NCI-H748 treated with DMSO at 0.1 percent for 48 hours (cell line): ENCODE results near the gene WNT9A.

Experiments
- DNase-seq: peaks from one replicate; lab custom pipeline; 2025; lab: John Stamatoyannopoulos, UW

WNT9A gene

DNA sequence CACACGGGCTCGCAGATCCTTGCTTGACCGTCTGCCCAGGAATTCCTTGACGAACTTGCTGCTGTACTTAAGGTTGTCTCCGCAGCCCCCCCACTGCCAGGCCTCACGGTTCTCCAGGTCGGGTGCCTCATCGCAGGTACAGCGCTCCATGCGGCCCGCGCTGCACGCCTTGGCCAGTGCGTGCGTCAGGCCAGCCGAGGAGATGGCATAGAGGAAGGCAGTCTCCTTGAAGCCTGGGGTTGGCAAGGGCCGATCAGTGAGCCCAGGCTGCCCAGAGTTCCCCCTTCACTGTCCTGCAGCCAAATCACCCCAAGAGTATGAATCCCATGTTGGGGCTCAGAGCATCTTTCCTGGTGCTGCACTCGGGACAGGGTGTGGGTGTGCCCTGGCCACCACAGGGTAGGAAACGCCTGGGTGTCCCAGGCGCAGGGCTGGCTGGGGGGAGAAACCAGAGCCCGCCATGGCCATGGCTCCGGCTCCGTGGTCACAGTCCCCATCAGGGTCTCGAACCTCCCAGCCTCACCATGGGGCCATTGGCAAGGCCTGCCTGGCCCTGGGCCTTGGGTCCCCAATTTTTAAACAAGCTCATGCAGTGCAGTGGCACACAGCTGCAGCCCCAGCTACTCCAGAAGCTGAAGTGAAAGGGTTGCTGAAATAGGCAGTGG lies 23.4 kb downstream of the WNT9A start:
- no peak for DNase-seq

DNA sequence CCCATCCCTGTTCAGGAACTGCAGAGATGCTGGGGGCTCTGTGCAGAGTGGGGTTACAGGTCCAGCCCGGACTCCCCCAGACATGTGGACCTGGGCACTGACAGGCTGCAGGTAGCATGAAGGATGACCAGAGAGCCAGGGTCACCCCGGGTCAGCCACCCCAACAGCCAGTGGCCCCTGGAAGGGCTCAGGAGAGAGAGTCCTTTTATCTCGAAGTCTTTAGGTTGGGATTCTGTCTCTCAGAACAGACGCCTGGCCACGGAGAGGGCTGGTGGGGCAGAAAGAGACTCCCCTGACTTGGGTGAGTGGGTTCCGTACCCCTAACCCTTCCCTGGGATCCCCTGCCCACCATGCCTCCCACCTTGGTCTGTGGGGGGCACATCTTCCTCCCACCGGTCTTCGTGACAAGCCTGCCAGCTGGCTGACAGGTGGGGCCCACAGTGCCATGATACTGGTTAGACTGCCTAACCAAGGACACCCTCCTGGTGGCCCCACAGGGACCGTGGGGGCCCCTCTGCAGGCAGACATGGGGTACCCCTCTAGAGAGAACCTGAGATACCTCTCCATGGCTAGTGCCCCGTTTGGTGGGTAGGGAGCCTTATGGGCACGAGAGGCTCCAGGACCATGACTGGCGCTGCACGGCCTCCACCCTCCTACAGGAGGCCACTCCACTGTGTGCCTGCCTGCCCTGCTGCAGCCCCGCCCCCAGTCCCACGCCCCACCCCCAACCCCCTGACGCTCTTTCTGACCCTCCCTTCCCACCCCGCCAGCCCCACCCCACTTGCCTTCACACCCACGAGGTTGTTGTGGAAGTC lies 24.2 kb downstream of the WNT9A start:
- DNase-seq, result no peak

DNA sequence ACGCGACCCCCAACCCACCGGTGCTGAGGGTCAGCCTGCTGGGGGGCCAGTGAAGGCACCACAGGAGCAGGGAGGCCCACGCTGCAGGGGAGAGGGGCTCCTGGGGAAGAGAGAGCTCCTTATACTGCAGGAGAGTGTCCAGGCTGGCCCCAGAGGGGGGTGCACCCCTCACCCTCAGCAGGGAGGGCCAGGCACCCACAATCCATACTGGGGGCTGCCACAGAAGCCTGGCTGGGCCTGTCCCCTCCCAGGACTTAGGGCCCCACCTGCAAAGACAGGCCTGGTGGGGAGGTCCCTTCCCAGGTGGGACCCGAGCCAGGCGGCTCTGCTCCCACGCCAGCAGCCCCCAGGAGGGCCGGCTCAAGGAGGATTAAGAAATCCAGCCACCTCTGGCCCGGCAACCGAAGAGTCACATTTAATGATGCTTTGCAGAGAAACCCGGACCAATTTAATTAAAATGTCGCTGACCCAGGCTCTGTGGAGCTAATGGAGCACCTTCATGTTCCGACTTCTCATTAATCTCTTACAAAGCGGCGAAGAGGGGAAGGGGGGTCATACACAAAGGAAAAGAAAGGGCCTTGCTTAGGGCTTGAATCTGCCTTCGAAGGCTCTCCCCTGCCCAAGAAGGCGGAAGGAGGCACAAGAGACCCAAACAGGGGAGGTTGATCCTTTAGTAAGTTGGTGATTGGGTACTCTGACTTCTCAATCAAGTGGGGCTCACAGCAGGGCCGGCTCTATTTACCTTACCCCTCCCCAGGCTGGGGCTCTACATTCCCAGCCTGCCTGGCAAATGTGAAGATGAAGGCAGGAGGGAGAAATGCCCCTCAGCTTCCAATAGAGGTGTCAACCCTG lies 25.0 kb downstream of the WNT9A start:
- DNase-seq, result no peak

DNA sequence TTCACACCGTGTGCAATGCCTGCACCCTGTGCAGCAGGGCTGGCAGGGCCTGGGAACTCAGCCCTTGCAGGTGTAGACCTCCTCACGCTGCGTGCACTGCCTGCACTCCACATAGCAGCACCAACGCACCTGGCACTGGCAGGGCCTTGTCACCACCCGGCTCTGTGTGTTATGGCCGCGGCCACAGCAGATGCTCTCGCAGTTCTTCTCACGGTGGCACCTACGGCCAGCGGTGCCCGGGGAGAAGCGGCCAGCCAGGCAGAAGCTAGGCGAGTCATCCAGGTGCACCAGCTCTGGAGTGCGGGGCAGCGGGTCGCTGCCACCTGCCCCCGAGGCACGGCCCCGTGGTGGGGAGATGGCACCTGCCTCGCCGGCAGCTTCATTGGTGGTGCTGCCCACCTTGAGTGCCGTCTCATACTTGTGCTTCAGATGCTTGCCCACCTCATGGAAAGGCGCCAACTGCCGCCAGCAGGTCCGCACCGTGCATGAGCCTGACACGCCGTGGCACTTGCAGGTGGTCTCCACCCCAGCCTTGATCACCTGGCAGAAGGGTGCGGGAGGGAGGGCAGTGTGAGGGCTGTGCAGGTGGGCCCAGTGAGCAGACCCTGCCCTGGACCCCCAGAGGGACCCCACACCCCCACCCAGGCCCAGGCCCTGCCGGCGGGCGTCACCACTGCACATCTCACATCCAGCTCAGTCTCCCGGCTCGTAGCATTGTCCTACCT lies 26.1 kb downstream of the WNT9A start:
- DNase-seq, result no peak

DNA sequence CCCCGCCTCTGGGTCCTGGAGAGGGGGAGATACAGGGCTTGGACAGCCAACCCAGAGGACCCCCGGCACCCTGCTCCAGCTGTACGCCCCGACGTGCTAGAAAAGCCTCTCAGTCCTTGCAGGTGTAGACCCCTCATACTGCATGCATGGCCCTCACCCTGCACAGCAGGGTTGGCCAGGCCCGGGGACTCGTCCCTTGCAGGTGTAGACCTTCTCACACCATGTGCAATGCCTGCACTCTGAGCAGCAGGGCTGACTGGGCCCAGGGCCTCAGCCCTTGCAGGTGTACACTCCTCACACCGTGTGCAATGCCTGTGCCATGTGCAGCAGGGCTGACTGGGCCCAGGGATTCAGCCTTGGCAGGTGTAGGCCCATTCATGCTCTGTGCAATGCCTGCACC lies 26.8 kb downstream of the WNT9A start:
- no peak for DNase-seq

DNA sequence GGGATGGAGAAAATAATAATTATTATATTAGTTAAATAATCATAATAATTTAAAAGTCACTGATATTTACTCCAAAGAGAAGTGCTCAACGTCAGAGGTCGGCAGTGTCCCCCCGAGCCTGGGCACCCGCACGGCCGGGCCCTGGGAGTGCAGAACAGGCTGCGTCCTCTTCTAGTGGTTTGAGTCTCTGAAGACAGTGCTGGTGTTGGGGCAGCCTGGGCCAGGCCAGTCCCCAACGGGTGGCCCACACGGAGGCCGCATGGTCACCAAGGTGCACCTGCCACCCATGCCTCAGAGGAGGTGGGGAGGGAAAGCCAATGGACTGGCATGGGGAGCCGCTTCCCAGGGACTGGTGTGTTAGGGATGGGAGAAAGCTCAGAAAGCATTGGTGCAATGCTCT lies 27.3 kb downstream of the WNT9A start:
- DNase-seq, result no peak

DNA sequence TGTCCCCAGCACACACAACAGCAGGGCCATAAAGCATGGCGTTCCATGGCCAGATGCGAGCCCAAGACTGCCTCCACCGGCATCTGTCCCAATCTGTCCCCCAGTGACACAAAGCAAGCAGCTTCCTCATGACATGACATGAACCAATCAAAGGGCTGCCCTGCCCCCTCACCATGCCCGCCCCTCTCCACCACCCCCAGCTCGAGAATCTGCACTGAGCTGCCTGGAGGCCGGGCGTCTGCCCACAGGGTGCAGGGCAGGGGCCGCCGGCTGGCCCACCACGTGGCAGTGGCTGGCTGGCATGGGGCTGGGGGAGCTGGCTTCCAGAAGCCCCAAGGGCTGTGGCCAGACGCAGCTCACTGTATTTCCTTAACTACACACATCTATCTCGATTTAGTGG lies 27.8 kb downstream of the WNT9A start:
- no peak for DNase-seq

DNA sequence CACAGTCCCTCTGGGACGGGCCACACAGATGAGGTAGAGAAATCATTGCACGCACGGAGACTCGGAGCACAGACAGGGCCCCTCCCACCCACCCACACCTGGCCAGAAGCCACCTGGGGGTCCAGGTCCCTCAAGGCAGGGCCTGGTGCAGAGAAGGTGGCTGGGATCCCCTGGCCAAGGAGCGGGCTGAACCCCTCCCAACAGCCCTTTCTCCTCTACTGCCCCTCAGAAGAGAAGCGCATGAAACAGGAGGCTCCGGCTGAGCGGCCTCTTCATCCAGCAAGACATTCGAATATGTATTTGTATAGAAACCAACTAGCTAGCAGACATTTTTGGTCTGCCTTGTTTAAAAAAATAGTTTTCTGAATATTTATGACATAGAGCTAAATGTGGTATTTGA lies 29.0 kb downstream of the WNT9A start:
- DNase-seq, result no peak

DNA sequence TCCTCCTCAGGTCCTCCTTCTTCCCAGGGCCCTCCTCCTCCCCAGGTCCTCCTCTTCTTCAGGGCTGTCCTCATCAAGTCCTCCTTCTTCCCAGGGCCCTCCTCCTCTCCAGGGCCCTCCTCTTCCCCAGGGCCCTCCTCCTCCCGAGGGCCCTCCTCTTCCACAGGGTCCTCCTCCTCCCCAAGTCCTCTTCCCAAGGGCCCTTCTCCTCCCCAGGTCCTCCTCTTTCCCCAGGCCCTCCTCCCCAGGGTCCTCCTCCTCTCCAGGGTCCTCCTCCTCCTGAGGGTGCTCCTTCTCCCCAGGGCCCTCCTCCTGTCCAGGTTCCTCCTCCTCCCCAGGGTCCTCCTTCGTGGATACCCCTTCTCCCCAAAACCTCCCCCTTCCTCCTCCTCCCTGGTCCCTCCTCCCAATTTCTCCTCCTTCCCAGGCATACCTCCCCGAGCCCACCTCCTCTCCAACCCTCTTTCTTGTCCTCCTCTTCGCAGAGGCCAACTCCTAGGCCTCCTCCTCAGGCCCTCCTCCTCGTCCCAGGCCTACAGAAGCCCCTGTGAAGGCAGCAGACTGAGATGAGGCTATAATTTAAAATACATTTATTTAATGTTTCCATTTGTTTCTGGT lies 29.5 kb downstream of the WNT9A start:
- no peak for DNase-seq

DNA sequence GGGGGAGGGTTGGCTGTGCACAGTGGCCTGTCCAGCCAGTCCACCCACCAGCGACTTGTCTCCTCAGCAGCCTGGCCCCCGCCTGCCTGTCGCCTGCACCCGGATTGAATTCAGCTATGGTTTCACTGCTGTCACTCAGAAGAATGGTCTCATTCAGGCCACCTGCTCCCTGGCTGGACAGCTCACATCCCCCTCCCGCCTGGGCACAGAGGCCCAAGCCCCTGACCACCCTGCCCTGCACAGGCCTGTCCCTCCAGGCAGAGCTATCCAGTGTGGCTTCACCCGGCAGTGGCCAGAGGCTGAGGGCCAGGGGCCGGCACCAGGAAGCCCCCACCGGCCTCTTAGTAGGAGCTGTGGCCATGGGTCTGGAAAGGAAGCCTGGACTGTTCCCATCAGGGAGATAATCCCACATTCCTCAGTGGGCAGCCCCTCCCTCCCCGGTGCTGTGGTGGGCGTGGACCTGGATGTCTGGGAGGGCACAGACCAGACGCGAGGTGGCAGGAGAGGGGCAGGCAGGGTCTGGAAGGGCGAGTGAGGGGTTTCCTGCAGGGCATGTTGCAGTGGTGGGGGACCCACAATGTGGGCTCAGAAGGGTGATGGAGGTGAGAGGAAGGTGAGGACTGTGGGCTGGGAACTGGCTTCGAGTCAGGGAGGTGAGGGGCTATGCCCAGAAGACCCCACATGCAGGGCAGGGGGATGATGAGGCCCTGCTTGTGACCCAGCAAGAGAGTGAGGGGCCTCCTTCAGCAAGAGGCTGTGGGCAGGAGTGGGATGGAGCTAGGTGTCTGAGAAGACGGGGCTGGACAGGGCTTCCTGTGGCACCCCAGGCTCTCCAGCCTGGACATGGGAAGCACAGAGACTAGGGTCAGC lies 30.4 kb downstream of the WNT9A start:
- DNase-seq, result no peak

DNA sequence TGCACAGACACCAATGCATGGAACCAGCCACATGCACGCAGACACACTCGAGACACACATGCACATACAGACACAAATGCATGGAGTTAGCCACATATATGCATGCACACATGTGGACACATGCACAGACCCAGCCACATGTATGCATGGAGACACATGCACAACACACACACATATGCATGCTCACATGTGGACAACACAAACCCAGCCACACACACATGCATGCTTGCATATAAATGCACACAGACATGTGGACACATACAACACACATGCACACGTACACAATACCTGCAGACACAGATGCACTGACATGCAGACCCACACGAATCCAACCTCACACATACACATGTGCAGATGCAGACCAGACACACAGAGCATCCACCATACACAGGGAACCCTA lies 31.1 kb downstream of the WNT9A start:
- no peak for DNase-seq

DNA sequence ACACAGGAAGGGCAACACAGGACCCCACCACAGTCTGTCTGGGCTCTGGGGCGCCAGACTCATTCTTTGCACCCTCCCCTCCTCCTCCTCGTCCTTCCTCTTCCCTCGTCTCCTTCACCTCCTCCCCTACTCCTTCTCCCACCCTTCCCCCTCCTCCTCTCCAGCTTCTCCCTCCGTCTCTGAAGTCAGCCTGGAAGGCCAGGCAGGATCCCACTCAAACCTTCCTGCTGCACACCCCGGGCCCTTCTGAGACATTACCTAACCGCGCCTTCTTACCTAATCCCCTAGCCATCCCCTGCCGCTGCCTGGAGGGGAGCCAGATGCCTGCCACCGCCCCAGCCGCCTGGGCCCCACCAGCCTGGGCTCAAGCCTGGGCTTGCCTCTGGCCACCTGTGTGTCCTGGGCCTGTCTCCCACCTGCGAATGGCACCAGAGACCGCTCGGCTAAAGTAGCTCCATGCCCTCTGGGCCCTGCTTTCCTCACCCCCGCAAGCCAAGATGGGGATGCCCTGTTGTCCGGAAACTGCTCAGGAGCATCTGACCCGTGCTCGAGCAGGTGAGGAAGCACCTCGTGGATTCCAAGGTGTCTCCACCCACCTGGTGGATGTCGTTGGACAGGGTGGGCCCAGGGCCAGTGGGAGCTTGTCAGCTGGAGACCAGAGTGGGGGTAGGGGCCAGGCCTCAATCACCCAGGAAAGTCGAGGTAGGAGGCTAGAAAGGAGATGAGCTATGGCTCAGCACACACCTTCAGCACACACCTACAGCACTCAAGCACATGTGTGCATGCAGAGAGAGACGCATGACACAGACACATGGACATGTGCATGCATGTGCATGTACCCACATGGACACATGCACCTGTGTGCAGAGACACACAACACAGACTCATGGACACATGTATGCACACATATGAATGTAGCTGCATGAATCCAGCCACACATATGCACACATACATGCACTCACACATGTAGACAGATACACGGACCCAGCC lies 31.9 kb downstream of the WNT9A start:
- DNase-seq, result no peak

DNA sequence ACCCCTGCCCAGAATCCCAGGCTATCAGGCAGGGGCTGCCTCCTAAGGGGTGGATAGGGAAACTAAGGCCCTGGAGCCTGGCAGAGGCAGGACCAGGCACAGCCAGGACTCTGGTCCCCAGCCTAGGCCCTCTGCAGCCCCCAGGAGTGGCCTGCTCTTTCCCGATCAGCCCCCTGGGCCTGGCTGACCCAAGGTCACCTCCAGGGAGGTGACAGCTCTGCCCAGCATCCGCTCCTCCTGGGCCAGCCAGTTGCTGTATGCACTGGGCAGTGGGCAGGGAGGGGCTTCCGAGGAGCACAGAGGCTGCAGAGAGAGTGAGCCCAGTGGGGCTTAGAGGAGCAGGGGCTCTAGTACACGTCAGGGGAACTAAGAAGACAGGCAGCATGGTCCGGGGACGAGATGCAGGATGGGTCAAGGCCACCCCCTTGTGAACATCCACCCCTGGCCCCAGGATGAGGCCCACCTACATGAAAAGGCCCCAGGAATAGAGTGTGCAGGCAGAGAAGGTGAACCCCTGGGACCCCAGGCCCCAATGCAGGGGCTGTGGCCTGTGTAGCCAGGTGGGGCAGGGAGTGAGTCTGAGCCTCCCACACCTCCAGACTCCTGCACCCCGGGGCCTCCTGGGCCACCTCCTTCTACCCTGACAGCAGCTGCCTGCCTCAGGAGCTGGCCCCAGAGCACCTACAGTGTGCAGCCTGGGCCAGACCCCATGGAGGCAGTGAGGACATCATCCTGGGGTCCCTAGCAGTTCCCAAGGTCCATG lies 32.8 kb downstream of the WNT9A start:
- no peak for DNase-seq

DNA sequence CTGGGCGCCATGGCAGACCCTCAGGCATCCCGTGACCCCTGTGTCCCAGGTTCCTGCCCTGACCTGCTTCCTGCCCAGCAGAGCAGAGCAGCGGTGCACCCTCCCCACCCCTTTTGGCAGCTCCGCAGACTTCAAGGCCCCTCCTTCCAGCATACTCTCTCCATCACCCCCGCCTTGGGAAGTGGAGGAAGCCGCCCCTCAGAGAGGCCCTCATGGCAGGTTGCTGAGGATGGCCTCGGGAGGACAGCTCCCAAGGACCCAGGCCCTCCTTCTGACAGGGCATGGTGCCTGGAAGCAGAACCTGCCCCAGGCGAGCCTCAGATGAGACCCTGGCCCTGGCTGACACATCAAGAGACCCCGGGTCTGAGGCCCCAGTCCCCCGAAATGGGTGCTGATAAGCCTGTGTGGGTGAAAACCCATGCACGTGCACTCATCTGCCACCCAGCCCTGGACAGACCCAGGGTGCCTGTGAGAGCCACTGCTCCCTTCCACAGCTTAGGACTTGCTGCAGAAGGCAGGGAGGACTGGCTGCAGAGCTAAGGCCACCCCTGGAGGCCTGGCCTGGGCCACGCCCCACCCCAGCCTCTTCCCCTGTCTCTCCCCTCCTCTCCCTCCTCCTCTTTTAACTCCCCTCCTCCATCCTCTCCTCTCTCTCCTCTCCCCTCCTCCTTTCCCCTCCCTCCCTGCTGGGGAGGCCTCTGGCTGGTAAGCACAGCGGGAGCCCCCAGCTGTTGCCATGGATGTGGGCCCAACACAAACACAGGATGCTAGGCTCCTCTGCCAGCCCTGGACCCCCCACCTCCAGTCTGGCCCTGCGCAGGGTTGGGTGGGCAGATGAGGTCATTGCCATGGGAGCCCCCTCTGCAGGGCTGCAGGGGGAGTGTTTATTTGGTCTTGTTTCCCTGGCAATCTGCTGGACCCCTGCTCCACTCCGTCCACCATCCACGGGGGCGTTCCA lies 33.7 kb downstream of the WNT9A start:
- no peak for DNase-seq

DNA sequence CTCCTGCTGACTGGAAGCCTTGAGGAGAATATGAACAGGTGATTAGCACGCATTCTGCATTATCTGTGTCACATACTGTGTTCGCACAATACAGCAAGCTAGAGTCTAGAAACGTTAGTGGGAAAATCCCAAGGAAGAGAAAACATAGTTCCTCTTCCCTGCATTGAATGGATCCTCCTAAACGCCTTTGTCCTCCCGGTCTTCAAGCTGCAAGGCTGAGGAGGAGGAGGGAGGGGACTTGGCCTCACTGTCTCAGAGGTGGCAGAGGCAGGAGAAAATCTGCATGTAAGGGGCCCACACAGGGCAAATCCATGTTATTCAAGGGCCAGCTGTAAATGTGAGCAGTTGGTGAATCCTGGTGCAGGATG lies 34.4 kb downstream of the WNT9A start:
- no peak for DNase-seq

DNA sequence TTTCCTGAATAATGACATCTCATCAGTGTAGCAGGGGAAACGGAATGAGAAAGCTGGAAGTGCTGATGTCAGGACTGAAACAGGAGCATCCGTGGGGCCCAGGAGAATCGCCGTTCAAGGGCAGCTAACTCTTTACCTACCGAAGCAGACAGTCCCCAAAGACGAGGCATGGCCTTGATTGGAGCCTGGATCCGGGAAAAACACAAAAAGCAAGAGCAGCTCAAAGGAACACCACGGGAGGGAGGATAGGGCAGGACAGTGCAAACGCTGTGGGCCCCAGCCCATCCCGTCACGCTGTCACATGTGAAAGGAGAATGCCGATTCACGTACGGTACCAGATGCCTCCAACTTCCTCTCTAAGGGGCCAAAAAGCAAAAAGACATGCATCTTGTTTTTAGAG lies 34.9 kb downstream of the WNT9A start:
- no peak for DNase-seq

DNA sequence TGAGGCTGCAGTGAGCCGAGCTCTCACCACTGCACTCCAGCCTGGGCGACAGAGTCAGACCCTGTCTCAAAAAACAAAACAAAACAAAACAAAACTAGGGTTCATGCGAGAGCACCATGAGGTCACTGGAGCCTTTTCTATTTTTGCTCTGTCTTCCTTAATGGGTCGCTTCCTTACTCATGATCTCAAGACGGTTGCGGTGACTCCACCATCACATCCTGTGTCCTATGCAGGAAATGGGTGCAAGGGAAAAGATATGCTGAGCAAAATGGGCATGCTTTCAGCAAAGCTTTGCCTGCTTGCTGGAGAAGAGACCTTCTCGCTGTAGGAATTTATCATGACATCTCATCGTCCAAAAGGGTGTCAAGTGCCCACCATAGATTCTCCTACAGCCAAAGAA lies 36.4 kb downstream of the WNT9A start:
- DNase-seq, result no peak
